Measurements from ENCODE around the gene POSTN. TPM values are rescaled to one million over a fixed set of nuclear protein-coding genes. Genes with fewer than 3 reads are reported as not detected.
A peak's percentile ranks its signal among the peaks of the same experiment; 100 is the strongest.

The POSTN gene, protein sequence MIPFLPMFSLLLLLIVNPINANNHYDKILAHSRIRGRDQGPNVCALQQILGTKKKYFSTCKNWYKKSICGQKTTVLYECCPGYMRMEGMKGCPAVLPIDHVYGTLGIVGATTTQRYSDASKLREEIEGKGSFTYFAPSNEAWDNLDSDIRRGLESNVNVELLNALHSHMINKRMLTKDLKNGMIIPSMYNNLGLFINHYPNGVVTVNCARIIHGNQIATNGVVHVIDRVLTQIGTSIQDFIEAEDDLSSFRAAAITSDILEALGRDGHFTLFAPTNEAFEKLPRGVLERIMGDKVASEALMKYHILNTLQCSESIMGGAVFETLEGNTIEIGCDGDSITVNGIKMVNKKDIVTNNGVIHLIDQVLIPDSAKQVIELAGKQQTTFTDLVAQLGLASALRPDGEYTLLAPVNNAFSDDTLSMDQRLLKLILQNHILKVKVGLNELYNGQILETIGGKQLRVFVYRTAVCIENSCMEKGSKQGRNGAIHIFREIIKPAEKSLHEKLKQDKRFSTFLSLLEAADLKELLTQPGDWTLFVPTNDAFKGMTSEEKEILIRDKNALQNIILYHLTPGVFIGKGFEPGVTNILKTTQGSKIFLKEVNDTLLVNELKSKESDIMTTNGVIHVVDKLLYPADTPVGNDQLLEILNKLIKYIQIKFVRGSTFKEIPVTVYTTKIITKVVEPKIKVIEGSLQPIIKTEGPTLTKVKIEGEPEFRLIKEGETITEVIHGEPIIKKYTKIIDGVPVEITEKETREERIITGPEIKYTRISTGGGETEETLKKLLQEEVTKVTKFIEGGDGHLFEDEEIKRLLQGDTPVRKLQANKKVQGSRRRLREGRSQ
- 17.5 and 25.1 TPM in 2 replicates for total RNA-seq (2014; rRNA removed; shearing (Covaris generic))

DNA sequence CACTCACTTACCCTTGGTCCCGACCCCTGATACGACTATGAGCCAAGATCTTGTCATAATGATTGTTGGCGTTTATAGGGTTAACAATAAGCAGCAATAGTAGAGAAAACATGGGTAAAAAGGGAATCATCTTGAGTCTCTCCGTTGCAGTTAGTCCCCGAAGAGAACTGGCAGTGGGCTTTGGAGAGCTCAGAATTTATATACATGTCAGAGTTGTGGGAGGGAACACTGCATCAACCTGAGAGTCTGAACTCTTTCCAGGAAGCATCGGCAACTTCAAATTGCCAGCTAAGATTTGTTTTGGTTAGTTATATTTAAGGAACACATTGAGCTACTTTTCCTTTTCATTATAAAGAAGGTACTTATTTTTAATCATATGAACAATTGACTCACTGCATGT lies at the start of gene POSTN:
Gene POSTN, minus strand, starts transcription at position 172 of the 400 bp plus-strand sequence. Its CDS starts 42 bp downstream, at position 130.
- DNase-seq (ENCODE audit: low read depth): peak; percentile 29

DNA sequence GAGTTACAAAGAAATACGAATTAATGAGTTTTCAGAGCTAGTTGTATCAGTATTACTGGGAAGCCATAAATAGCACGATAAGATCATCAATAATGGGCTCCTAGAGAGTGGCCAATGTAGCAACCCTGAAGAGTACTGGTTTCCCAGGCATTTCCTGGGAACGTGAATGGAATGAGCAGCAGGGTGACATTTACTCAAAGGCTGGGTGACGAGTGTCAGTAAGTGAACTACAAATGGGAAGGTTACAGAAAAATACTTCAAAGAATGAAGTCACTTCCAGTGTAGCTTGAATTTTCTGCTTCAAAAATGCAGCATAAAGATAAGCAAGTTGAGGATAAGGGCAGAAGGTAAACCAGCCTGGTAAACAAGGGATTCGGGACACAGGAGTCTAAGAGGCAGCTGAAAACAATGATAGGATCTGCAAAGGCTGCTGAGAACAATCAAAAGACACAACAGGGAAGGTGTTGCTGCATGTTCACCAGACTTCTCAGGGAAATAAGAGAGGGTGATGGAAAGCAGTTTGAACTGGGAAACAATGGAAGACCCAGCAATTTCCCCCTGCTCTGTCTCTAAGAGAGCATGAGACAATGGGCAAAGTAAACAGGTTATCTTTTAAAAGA lies 48.6 kb upstream of the POSTN start:
- peak; percentile 2 for DNase-seq (ENCODE audit: low read depth)

DNA sequence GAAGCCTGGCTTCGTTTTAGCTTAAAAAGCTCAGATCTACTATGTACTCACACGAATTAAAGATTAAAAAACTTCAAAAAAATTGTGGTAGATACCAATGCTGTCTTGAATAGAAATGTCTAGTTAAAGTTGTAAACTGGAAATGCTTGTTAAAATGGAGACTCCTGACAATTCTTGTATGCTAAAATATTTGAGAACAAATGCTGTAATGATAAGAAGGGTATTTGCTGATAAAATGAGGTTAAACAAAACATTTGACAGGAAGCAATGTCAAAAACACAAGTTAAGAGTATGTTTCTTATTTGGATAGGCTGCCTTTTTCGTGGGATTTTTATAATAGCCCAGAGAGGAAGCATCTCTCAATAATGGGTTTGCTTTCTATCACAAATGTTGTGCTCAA lies 48.0 kb upstream of the POSTN start:
- no peak for DNase-seq (ENCODE audit: low read depth)

DNA sequence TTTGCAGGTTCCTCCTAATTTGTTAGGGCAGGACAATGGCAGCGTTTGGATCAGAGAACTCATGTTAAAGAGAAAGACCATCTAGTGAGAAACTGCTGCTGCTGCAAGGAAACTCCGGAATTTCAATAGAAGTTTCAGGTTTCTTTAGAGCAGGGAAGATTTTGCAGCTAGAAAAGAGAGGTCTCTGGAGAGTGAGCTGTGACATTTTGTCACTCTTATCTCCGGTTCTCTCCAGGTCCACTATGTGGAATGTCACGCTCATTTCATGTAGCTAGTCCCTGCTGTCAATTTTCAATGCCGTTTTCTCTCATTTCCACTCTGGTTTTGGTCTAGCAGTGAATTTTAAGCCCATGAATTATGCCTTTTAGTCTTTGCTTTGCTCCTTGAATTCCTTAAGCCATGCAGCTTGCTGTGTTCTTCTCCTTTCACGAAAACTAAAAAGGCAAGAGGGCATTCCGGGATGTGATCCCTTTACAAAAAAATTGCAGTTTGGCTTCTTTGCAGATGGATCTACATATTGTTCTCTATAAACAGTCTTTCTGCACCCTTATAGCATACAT lies 46.7 kb upstream of the POSTN start:
- no peak for DNase-seq (ENCODE audit: low read depth)

DNA sequence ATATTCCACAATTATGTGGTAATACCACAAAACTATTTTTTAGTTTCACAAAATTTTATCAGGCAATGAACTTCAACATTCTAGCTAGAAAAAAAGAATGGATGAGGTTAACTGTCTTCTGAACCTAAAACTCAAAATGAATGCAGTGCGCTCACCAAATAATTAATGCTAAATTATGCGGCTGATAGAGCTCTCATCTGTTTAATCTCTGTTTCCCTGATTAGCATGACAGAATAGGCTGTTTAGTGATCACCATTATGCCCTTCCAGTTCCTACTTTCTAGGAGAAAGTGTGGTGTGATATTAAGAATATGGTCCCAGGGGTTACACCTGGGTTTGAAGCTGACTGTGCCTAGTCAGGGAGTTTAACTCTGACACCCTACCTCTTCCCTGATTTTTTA lies 42.8 kb upstream of the POSTN start:
- DNase-seq (ENCODE audit: low read depth): no peak

DNA sequence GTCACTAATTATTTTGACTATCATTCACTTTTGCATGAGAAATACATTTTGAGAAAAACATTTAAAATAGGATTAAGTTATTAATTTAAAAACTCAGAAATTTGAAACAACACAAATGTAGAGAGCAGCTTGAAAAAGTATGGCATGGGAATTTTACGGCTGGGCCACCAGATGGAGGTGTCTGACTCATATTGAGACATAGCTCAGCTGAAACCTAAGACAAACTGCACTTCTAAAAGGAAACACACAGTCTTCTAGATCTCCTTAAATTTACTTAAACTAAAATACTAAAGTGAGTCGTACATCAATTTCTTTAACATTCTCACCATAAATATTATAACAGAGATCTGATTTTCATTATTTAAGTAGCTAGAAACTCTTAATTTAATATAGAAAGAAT lies 41.9 kb upstream of the POSTN start:
- DNase-seq (ENCODE audit: low read depth): peak; percentile 61

DNA sequence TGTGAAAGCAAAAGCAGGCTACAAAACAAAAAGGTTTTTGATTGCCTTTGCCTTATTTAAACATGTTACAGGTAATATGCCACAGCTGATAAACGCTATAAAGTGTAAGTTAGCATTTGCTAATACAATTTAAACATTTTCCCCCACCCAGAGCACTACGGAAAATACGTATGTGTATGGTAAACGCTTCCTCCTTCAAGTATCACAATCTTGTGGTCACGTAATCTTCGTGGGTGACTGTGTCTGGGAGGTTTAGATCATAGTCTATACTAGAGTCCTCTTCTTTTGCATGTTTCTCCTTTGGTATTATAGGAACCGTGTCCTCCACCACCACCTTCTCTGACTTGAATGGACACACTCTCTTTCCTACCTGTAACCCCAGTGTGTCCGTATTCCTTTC lies 38.1 kb upstream of the POSTN start:
- no peak for DNase-seq (ENCODE audit: low read depth)

DNA sequence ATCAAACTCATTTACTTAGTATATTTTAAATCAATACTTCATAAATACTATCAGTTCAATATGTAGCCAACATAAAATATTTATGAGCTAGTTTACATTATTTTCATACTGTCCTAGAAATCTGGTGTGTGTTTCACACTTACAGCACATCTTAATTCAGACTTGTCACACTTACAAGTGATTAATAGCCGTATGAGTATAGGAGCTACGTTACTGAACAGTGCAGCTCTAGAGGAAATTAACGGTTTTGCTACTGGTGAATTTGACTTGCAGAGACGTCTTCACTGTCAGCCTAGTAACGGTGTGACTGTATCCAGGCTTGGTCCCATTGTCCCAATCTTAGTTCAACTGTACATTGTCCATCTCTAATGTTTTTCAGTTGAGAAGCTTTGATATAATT lies 33.7 kb upstream of the POSTN start:
- DNase-seq (ENCODE audit: low read depth): no peak

DNA sequence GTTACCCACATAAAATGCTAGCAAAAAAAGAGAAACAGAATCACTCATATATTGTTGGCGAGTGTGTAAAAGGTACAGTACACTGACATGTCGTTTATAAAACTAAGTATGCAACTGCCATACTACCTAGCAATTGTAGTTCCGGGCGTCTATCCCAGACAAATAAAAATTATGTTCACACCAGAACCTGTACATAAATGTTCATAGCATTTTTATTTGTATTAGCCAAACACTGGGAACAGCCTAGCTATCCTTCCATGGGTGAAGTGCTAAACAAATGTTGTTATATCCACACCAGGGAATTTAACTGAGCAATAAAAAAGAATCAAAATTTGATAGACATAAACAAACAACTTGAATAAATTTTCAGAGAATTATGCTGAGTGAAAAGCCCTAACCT lies 28.9 kb upstream of the POSTN start:
- no peak for DNase-seq (ENCODE audit: low read depth)

DNA sequence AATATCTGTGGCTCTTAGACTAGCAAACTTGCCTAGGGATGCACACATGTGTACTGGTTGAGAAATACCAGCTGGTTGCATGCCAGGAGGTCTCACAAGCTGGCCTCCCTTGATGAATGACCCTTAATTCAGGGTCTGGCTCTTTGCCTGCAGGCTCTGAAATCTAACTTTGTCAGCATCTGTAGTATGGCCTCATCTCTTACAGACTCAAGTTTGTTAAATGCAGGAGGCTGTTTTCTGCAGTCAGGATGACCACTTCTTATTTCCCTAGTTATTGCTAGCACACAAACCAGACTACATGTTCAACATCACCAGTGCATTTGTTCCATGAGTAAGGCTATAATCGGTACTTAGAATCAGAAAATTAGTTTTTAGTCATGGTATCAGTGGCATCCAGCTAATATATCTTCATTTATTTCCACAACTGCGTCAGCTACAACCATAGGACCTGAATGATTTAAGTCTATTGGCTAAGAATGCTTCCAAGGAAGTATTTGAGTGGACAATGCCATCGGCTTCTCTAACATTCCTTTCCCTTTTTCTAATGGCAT lies 23.3 kb upstream of the POSTN start:
- peak; percentile 53 for DNase-seq (ENCODE audit: low read depth)

DNA sequence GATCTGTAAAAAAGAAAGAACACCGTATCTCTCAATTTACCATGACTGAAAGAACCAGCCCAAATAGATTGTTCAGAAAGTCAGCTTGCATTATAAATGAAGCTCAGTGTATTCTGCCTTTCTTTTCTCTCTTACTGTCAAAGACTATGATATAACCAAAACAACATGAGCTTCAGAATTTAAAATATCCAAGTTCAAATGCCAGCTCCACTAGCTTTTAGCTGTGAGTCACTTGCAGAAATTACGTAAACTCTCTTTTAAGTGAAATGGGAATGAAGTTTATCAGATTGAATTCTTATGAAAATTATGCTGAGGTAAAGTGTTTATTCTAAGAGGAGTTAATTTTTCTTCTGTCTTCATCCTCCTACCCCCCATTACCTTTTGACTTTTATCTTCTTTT lies 20.0 kb upstream of the POSTN start:
- peak; percentile 75 for DNase-seq (ENCODE audit: low read depth)

DNA sequence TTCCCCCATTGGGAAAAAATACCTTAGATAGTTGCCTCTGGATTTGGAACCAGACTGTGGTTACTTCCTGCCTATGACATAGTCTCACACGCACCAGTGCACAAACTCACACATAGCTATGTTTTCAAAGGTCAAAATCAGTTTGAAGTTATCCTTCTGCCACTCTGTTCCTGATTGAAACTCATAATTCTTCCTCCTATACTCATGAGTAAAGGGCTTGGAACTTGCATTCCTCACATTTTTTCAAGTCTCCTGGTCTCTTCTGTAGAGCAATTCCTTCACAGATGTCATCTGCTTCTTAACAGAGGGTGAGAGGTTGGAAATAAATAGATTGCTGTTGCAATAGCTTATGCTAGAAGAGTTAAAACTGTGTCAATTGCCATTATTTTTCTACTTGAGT lies 18.6 kb upstream of the POSTN start:
- DNase-seq (ENCODE audit: low read depth): peak; percentile 92

DNA sequence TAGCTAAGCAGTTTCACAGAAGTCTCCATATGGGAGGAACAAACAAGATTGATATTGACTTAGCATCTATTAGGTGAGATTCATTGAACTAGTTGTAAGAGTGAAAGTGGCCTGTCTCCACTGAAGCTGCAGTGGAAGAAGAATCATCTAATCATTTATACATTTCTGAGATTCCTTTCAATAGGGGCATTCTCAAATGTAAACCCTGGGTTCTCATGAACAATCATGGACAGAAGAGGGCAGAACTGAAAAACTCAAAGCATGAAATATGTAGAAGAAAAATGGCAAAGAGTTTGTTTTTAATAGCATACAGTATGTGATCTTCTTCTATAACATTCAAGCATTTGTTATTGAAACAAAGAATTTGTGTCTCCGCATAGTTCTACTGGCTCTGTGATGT lies 17.6 kb upstream of the POSTN start:
- DNase-seq (ENCODE audit: low read depth): no peak

DNA sequence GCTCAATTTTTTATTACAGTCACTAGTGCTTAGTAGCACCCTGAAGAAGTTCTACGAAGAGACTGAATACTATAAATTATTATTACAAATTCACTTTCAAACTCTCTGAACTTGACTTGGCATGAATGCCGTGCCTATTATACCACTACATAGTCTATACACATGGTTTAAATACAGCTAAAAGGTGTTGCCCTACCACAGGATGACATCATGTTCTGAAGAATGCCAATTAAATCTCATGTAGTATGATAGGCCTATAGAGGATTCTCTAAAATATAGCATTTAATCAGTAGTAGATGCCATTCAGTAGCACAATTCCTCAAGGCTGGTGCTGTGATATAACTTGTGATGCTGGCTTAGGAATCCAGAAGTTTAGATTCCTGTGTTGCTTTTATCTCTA lies 16.7 kb upstream of the POSTN start:
- DNase-seq (ENCODE audit: low read depth): no peak

DNA sequence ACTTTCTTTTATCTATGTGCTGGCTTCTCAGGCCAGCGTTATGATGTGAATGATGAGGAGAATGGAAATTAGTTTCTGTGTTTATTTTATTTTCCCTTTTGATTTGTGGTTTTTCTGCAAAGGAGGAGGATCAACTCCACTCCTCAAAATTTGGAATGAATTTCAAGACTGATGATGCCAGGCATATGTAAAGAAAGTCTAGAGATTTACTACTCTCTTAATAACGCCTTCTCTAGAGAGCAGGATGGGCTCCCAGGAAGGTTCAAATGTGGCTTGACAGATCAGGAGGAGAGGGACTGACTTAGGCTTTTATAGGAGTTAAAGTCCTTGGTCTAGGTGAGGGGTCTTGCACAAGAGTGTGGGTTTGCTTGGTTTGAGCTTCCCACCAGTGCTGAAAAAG lies 15.1 kb upstream of the POSTN start:
- no peak for DNase-seq (ENCODE audit: low read depth)

DNA sequence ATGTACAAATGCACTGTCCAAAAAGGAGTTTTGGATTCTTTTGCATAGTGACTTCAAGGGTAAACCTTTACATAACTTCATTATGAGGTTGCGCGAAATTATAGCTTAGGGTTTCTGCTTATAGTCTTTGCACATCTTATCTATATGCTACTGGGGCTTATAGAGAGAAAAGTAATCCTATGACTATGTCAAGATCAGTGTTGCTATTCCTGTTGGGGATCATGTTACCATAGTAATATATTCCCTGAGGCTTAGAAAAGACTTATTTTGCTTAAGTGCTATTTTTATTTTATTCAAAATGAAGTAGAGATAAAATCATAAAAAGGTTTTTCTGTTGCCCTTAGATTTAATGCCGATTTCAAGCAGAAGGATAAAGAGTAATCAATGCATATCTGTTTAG lies 14.7 kb upstream of the POSTN start:
- peak; percentile 43 for DNase-seq (ENCODE audit: low read depth)

DNA sequence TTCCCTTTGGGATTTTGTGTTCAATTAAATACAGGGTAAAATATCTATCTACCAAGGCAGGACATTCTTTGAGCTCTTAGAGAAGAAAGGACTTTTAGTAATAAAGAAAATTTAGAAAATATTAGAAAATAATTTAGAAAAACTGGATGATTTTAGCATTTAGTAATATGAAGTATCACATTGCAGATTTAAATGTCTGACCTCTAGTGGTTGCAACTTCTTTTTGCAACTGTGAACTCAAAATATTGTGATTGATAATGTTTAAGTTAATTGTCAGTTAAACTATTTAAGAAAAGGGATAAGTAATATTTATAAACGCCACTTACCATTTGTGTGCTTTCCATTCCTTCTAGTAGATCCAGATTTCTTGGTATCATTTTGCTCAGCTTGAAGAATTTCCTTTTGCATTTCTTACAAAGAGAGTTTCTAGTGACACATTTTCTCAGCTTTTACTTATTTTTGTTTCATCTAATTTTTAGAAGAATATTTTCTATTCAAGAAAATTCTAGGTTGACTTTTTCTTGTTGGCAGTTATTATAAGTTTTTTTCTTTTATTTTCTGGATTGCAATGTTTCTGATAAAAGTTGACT lies 10.3 kb upstream of the POSTN start:
- DNase-seq (ENCODE audit: low read depth): no peak

DNA sequence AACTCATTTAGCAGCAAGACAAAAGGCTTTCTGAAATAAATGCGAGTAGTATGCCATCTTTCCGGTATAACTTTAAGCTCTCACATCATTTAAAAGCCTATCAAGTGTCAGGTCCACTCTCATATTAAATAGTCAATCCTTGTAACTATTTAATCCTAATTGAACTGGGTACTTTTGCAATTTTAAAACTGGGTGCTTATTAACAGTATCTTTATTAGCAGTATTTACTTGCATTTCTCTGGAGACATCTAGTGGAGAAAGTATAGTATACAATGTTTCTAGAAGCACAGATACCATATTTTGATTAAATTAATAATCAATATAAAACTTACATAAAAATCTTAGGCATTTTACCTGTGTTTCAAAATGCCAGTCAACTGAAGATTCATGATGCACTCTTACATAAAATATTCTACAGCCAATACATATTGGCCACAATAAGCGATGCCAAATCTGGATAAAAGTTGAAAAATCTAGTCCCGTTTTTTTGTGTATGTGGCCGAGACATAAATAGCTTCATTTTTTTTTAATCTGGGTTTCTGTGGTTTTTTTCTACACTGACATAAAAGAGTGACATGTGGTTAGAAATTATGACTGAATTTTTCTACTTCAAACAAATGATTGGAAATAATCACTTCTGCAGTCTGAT lies 4.3 kb upstream of the POSTN start:
- peak; percentile 42 for DNase-seq (ENCODE audit: low read depth)

DNA sequence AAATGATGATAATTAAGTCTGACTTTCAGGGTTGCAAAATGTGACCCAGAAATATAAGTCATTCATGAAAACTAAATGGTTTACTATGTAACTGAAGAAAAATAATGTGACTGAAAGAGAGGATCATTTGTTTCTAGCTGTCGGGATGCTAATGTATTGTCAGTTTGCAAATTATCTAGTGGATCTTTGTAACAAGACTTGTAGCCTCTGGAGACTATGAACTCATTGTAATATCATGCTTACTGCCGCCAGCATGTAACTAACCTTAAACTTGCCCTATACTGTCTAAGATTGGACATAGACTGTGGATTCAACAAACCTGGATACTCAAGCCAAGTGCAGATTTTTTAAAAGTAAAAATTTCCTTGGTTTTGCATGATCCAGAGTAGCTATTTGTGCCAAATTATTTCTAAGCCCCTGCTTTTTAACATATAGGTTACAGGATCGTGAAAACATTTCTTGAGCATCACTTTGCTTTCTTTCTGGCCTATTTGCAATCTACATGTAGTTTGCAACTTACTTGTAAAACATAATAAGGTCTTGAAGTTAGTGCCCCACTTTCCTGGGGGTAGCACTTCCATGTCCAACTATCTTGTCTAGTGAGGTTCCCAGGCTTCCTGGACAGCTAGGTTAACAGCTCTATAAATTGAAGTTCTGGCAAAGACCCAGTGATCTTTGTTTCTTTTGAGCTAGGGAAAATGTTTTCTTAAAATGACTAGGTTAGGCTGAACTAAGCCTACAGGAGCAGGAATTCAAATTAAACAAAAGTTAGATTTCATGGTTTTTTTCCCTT lies 3.3 kb upstream of the POSTN start:
- DNase-seq (ENCODE audit: low read depth): no peak

DNA sequence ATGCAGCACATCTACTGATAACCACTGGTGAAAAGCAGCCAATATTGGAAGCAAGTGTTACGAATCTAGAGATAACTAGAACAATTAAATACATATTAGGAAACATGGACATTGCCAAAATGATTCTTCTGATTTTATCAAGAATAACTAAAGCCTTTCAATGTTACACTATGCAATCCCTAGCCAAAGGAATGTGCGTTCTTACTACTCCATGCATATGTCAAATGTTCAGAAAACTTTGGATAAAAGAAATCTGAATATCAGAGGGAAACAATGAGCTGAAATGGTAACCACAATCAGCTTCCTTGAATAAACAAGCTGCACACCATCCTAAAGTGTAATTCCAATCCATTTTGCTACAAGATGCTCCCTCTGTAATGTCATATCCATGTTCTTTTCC lies 951 bp upstream of the POSTN start:
- no peak for DNase-seq (ENCODE audit: low read depth)
